ENCODE results near the gene ACTMAP.
A peak's percentile ranks its signal among the peaks of the same experiment; 100 is the strongest.

The ACTMAP gene

DNA sequence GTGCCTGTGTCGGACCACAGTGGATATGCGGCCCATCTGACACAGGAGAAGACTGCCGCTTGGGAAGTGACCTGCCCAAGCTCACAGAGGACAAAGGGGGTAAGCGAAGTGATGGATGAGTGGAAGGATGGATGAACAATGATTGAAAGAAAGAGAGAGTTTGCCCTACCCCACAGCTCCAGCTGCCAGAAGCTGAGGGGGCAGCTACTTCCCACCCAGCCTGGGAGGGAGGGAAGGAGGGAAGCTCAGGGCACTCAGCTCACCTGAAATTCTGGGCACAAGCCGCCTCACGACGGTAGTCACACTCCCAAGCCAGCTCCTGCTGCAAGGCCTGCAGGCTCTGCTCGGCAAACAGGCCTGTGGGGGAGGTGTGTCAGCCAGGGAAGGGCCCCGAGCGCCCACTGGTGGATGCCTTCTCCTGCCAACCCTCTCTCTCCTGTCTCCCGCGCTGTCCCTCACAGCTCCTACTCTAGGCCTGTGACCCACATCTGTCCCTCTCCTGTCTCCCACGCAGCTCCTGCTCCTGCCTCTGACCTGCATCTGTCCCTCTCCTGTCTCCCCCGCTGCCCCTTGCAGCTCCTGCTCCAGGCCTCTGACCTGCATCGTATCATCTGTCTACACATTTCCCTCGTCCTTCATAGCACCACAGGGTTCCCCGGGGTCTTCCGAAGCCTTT is 47.8 kb downstream of the ACTMAP start:
- DNase-seq, result peak in 21 of 56 donors; percentile 8 to 63 (median 28)

DNA sequence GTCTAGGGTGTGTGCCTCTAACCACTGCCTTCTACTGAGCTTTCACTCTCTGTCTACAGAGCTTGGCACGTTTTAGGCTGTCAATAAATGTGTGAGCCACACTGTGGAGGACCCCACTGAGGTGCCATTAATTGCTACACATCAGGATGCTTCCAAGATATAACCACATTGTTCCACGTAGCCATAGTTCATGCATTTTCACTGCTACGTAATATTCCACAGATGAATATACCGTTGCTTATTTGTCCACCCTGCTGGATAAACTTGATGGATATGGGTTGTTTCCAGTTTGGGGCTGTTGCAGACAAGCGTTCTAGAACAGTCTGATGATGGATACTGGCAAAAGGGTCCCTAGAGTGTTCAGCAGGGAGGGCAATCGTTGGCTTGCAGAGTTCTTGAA is 48.5 kb downstream of the ACTMAP start:
- DNase-seq, result no peak

DNA sequence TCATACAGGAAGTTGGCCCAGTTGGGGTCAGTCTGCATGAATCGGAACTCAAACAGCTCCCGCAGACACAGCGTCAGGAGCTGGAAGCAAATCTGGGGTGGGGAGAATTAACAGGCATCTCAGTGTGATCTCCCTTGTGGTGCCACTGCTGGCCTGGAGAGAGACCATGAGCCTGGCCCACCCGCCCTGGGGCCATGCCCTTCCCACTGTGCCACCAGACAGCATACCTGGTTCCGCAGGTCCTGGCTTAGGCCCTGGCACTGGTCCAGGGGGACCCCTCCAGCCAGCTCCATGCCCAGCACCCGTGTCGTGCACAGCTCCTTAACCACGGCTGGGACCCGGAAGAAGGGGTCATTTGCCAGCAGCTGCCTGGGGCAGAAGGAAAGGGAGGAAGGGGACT is 50.2 kb downstream of the ACTMAP start:
- DNase-seq, result no peak

DNA sequence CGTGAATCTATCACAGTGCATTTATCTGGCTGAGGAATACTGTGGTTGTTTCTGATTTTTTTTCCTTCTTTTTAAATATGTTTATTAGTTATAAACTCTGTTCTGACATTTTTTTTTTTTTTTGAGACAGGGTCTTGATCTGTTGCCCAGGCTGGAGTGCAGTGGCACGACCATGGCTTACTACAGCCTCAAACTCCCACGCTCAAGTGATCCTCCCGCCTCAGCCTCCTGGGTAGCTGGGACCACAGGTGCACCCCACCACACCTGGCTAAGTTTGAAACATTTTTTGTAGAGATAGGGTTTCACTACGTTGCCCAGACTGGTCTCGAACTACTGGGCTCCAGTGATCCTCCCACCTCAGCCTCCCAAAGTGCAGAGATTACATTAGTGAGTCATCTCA is 53.3 kb downstream of the ACTMAP start:
- no peak for DNase-seq

DNA sequence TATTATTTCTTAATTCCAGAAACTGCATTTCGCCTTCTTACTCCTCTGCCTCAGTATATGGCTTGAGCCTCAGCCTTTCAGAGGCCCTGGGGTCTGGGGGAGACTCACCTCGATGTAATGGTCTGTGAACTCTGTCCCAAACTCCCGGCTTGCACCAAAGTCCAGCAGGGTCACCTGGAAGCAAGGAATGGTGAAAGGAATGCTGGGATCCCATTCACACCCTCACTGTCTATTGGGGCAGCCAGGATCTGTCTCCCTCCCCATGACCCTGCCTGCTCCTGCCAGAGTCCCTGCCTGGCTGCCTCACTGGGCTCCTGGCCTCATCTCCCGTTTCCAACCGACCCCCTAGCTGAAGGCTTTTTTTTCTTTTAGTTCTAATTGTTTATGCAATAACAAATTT is 54.4 kb downstream of the ACTMAP start:
- no peak for DNase-seq

DNA sequence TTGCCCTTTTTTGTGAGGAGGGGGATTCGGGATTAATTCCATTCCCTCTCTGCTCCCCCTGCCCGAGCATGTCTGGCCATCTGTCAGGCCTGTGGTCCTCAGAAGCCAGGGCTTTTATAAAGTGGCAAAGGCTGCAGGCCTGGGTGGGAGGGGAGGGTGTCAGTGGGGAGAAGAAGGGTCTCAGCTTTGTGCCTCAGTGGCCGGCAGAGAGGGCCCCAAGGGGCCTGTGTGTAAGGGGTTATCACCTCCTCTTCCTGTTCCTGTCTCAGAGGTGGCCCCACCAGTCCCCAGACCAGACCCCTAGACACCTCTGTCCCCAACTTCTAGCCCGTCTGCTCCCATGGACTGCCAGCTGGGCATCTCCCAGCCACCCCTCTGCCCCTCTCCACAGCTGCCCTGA is 56.4 kb downstream of the ACTMAP start:
- DNase-seq, result no peak

DNA sequence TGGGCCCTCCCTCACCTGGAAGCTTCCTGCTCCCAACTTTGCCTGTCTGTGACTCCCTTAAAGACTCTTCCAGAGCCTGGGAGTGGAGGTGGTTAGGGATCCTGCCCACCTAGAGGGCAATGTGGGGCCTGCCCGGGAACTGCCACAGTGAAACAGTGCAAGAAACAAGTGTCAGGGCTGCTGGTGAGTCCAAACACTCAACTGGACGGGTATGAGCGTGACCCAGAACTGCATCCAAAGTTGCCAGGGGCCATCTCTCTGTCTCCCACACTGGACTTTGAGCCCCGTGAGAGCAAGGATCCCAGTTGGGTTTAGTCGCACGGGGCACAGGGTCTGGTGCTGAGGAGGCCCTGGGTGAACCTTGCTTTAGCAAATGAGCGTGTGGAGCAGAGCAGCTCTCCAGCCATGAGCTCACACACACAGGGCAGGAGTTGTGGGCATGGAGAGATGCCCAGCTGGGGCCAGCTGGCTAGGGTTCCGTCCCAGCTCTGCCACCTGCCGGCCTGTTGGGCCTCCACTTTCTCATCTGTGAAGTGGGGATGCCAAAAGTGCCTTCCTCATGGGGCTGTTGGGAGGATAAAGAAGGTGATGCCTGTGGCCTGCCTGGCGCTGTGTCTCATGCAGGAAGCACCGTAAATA is 57.0 kb downstream of the ACTMAP start:
- DNase-seq, result no peak

DNA sequence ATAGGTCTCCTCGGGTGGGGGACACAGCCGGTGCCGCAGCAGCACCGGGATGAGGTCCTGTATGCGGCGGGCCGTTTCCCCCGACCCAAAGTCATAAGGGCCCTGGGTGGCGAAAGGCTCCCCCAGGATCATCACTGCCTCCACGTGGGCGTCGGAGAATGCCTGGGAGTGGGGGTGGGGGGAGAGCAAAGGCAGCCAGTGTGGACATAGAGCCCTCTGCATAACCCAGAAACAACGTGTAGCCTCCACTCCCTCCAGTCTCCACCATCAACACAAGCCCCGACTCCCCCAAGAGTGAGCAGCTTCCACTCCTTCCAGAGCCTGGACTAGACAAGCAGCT is 58.1 kb downstream of the ACTMAP start:
- no peak for DNase-seq

DNA sequence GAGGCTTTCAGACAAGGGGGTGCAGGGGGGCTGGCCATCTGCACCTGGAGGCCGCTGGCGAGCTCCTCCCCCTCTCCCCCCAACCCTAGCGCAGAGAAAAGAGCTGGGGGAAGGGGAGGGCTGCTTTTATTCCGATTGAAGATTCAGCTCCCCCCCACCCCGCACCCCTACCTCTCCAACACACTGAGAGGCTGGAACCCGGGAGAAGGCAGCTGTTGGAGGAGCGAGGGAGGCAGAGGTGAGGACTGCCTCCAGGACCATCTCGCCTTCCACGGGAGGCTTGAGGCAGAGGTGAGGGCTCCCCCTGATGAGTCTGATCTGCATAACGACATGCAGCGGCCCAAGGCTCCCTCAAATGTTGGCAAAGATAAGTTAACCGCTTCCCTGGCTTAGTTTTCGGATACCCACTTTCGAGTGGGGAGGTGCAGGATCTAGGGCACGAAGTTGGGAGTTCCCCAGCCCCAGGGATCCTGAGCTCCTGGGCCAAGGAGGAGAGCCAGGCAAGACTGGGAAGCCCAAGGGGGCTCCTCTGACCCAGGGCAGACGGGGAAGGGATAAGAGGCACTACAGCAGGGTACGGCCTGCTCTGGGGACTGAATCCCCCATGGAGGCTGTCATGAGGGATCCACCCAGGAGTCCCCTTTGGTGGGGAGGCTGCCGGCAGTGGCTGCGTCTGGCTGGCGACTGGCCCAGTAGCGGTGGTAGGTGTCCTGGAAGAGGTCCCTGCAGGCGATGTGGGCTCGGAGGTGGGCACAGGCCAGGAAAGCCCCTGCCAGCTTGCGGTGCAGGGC is 58.7 kb downstream of the ACTMAP start:
- DNase-seq, result peak in 9 of 56 donors; percentile 16 to 51 (median 40)

Measured in nucleus accumbens (tissue), 56 donors.